HG03460 (cell line): Measurements from ENCODE around the gene GYS2.
"Not testable (repeated sequence)": the region's sequence is repeated elsewhere in the genome, so short reads cannot be mapped to it uniquely, and the experiment has no call there.

Experiments used
- ATAC-seq: cut with Tn5 transposase; IDR thresholded peaks from one replicate; pipeline ENCODE4 v1.9.1; 2021; ENCODE audit not compliant: unreplicated experiment

Gene GYS2

DNA sequence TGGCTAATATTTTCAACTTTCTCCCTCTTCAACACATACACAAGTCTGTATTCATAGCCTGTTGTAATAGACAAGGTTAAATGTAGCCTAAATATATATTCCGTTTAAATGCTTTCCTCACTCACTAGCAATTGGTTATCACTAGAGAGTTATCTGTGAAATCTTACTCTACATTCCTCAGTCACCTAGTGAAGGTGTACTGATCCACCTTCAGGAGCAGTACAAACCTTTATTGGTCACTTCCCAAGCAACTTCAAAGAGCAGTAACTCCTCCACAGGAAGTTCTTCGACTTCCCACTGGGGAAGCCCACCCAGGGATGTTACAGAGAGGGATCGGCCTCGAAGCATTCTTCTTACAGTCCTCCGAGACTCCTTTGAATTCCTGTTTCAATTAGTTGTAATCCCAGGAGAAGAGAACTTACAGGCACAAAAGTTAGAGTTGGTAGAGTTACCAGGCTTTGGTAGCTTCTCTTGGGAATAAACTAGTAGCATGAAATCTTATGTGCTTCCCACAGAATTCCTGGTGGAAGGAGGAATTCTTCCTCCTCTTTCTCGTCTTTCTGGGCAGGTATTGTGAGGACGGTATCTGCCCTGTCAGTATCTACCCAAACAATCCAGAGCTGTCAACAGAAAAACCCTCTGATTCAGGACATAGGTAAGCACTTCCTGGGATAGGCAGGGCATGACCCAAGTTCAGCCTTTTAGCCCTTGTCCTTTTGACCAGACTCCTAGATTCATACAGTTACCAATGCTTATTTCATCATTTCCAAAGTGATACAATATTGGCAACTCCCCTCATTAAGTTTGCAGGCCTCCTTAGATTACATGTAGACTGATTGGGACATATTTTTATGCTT is at the start of gene GYS2:
Gene GYS2, minus strand, starts transcription at position 603 of the 857 bp plus-strand sequence. Its CDS starts 255 bp downstream, at position 348.
- no peak for ATAC-seq

DNA sequence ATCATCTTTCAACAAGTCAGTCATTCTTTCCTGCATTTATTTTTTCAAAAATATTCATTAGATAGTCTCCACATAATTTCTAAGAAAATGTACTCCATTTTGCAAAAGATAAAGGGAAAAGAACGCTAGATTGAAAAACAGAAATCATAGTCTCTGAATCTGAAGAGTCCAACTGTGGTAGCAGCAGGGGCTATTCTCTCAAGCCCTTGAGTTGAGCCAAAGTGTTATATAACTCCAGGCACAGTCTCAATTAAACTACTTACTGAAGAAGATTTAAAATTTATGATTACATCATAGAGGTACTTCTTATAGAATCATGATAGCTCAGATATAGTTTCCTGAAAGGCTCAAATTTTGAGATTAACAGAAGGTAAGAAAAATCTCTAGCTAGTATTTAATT is 47.2 kb upstream of the GYS2 start:
- ATAC-seq, result no peak

DNA sequence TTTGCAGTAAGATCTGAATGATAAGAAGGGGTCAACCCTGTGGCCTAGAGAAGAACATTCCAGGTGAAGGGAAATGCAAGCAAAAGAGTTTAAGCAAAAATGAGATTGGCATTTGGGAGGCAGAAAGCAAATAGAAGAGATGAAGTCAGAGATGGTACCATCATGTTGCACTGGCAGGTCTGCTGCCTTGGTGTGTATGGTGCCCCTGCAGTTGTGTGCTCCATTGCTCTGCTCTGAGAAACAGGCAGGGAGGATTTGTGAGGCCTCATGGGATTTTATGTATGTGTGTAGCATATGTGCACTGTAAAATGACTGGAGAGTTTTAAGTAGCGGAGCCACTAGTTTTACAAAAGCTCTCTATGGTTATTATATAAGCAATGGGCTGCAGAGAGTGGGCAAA is 46.4 kb upstream of the GYS2 start:
- no peak for ATAC-seq

DNA sequence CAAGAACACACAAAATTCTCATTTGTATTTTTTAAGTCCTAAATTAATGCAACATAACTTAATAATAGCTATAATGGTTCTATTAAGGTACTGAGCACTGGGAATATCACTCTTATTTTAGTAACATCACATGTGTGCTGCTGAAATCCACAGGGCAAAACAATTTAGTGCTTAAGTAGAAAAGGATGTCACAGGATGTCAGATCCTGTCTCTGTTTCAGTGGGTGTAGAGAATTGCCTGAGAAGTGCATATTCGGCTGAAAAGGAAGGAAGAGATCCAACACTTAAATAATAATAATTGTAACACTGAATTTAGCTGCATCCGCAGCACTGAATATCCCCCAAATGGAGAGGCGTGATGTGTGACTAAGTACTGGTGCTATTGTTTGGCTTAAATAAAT is 44.4 kb upstream of the GYS2 start:
- no peak for ATAC-seq

DNA sequence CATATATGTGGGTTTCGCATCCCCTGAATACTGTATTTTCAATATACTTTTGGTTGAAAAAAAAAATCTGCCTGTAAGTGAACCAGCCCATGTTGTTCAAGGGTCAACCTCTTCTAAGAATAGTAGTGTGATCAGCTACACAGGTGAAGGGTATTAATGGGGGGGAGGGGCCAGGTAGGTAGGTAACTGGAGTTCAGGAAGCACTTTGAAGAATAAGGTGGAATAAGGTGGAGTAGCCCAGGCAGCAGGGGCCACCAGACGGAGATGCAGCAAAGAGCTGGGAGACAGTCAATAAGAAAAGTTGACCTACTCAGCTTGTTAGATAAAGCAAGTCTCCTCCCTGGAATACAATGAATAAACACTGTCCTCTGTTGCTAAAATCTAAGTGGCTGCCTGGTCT is 43.7 kb upstream of the GYS2 start:
- no peak for ATAC-seq

DNA sequence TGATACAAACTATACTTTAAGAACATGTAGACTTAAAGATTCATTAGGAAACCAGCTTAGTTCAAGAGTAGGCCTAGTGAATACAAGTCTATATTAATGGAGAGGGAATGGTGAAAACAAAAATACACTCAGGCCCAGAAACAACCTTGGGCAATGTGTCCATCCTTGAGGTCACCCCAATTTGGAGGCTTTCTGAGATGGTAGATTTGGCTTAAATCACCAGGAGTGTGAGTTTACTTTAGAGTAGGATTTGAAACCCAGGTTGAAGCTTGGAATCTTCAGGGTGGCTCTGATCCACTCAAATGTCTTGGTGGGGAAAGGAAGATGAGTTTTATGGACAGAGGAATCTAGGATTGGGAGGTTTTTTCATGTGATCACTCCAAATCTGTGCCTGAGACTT is 42.5 kb upstream of the GYS2 start:
- ATAC-seq, result no peak

DNA sequence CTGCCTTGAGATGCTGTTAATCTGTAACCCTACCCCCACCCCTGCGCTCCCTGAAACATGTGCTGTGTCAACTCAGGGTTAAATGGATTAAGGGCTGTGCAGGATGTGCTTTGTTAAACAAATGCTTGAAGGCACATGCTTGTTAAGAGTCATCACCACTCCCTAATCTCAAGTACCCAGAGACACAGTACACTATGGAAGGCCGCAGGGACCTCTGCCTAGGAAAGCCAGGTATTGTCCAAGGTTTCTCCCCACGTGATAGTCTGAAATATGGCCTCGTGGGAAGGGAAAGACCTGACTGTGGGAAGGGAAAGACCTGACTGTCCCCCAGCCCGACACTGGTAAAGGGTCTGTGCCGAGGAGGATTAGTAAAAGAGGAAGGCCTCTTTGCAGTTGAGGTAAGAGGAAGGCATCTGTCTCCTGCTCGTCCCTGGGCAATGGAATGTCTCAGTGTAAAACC is 40.4 kb upstream of the GYS2 start:
- ATAC-seq, result not testable (repeated sequence)

DNA sequence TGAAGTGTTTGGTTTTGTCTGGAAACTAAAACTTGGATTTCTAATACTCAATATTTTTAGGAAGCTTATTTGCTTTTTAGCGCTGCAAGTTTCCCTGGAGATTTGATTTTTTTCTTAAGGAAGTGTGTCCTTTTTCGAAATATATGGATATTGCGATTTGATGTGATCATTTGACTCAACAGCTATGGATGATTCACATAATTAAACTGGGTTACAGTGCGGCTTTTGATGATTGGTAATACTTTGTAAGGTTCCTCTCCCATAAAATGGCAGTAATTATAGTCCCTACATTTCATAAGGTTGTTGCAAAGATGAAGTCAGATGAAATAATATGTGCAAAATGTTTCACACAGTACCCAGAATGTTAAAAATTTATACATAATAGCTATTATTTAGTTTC is 39.9 kb upstream of the GYS2 start:
- no peak for ATAC-seq

DNA sequence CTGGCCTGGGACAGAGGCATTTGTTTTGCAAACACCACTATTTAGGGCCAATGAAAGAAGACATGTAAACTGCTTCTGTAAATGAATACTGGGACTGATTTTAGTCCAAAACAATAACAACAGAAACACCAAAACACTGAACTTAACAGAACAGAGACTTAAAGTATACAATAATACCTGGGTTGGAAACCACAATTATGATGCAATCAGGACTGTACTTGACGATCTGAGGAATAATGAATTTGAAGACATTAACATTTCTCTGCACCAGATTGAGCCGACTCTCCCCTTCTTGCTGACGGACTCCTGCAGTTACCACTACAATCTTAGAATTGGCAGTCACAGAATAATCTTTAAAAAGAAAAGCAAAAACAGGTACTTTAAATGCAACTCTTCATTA is 39.1 kb upstream of the GYS2 start:
- ATAC-seq, result no peak

DNA sequence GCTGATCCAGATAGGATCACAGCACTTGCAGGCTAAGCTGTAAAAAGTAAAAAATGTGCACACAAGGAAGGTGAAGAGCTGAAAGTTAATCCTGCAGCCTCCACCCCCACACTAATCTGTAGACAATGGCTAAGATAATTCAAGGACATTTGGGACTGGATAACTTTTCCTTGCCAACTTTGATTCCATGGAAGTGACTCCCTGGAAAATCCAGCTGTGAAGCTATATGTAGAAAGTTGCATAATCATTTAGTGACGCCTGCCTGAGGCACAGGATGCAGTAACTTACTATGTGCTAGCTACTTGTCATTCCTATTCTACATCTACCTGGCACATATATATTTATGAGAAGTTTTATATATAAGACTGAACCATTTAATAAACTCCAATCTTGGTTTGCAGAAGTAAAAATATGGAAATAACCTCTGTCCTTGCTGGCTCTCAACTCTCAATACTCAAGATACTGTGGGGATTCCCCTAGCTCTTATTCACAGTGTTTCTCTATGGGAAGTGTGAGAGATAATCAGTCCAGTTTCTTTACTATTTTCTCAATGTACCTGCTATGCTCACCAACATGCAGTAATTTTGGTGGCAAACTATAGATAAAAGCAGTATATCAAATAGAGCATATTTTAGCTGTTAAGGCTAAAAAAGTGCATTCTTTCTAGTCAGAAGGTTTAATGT is 38.2 kb upstream of the GYS2 start:
- no peak for ATAC-seq

DNA sequence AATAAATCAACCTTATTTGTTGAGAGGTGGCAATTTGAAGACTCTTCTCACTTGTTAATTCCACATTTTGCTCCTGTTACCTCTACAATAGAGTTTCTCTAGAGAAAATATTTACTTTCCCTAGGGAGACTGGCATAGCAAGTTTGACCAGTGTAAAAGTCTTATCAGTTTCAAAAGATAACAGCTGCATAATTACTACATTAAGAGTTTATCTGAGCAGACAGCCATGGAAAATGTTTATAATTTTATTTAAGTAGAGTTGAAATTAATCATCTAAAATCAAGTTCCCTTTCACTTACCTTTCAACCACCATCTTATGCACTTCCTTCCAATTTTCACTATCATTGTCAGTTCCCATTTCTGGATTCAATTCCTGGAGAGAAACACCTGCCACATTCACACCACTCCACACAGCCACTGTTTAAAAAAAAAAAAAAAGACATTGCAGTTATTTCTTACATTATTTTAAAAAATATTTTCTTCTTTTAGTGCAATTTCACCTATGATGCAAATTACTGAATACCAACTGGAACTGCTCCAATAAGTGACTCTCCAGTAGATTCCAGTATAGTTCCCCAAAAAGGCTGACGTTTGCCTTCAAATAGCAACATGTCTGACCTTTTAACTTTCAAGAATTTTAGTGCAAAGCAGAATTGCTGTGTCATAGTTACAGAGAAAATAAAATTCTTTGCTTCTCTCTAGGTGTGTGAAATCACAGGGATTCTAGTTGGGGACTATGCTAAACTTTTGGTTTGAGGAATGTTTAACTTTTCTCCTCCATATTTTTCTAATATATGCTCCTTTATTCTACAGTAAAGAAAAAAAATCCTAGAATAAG is 33.6 kb upstream of the GYS2 start:
- no peak for ATAC-seq

DNA sequence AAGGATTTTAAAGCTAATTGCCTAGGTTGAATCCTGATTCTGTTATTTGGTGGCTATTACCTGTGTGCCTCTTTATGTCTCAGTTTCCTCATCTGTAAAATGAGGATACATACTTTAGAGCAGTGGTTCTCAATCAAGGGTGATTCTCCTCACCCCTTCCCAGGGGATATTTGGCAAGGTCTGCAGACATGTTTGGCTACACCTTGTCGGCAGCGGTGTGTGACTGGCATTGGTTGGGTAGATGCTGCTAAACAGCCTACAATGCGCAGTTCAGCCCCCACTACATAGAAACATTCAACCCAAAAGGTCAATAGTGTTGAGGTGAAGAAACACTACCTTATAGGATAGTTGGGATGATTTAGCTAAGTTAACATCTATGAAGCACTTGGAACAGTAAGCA is 29.6 kb upstream of the GYS2 start:
- no peak for ATAC-seq

DNA sequence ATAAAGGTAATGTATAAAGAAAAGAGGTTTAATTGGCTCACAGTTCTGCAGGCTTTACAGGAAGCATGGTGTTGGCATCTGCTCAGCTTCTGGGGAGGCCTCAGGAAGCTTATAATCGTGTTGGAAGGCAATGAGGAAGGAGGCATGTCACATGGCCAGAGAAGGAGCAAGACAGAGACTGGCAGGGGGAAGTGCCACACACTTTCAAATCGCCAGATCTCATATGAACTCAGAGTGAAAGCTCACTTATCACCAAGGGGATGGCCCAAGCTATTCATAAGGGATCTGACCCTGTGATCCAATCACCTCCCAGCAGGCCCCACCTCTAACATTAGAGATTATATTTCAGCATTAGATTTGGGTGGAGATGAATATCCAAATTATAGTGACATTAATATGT is 26.7 kb upstream of the GYS2 start:
- ATAC-seq, result no peak

DNA sequence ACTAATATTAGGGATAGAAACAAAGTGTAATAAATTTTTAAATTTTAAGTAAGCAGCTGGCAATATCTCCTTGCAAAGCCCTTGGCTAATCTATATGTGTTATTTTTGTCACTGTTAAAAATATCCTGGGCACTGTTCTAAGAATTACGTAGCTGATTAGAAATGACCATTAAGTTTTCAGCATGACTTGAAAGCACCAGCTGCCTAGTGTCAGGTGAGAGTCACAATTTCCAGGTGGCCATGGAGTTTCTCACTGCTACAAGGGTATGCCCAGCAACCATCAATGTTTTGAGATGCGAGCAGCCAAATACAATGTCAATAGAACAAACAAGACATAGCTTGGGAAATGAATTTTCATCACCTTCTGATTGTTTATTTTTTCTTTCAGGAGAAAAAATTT is 23.3 kb upstream of the GYS2 start:
- no peak for ATAC-seq

DNA sequence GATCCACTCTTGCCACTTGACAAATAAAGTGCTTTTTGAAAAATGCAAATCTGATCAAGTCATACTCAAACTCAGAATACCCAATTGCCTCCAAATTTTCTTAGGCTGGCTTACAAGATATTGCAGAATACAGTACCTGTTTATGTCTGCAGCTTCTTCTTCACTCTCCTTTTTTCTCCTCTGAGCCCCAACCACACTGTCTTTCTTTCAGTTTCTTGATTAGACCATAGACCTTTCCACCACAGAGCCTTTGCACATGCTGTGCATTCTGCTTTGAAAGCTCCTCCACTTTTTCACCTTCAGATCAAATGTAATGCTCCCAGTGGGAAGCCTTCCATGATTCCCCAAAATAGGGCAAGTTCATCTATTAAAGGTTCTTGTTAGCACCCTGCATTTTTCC is 13.9 kb upstream of the GYS2 start:
- ATAC-seq, result no peak

DNA sequence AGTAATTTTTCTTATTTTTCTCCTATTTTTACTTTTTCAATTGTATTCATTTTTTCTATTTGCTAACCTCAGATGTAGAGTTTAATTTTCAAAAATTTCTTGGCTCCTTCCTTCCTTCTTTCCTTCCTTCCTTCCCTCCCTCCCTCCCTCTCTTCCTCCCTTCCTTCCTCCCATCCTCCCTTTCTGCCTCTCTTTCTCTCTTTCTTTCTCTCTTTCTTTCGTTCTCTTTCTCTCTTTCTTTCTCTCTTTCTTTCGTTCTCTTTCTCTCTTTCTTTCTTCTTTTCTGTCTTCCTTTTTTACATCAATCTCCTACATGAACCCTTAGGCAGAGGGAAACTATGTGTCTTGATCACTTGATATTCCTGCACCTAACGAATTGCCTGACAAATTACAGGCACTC is 12.4 kb upstream of the GYS2 start:
- no peak for ATAC-seq

DNA sequence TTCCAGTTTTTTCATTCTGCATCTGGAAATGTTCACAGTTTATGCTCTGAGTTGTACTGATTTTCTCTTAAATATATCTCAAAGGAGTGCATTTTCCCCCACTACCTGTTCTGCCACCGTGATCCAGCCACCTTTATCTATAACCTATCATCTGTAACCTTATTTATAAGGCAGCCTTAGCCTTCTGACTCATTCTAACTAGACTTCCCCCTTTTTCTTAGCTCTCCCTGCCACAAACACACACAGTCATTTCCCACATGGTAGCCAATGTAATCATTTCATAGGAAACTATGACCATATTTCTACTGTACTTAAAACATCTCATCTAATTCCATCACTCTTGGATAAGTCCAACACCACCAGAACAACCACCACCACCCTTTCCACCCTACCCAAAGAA is 10.8 kb upstream of the GYS2 start:
- ATAC-seq, result no peak

DNA sequence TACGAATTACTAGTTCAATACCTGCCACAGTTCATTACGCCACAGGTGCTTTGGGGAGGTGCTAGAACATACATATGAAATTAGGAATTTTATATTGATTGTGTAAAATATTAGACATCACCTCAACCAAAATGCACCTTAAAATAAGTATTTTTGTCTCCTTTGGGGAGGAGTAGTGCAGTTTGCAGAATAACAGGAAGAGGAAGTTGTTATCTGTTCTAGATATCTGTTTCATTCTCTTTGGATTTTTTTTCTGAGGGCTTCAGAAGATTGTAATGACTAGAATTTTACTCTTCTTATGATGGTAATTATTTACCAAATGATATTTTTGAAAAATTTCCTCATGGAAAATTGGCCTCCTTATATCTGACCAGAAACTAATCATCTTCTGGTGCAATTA is 9.9 kb upstream of the GYS2 start:
- ATAC-seq, result no peak

DNA sequence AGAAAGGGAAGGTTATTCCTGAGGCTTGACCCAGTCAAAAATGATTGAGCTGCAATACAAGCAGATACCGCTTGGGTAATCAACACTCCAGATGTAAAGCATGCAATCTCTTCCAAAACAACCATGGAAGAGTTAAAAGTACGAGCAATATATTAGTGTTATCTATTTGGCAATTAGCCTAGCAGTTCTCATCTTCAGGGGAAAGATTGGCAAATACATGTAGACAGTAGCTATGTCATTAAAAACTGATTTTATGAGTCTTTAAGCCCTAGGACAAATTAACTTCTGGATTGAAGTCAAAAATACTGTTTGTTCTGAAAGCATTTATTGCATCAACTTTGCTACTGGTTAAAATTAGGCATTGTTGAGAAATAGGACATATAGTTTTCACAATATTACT is 9.3 kb upstream of the GYS2 start:
- no peak for ATAC-seq

DNA sequence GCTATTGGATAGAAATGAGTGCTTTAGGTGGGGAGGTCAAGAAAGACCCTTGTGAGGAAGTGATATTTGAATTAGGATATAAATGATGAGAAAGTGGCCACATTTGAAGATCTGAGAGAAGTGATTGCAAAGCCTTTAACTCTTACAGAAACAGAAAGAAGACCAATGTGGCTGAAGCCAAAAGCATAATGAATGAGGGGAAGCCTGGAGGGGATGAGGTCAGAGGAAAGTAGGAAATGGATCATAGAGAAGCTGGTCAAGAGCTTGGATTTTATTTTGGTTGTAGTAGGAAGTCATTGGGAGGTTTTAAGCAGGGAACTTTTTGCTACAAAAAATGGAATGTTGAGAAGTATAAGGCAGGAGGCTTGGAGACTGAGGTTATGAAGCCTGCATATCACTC is 3.5 kb upstream of the GYS2 start:
- ATAC-seq, result no peak

DNA sequence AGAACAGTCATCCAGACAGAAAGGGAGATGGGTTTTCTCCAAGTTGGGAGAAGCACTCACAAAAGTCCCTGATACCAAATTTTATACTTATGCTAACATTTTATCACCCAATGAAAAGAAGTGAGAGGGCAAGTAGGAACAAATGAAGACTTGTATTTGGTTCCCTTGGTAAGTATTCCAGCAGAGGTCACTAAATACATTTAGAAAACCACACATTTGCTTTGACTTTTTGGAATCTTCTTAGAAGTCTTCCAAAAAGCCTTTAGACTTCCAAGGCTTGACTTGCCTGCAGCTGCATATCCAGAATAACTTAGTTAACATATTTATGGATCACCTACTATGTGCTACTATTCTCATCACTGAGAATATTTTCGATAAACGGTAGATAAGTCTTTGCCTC is 3.1 kb upstream of the GYS2 start:
- no peak for ATAC-seq

DNA sequence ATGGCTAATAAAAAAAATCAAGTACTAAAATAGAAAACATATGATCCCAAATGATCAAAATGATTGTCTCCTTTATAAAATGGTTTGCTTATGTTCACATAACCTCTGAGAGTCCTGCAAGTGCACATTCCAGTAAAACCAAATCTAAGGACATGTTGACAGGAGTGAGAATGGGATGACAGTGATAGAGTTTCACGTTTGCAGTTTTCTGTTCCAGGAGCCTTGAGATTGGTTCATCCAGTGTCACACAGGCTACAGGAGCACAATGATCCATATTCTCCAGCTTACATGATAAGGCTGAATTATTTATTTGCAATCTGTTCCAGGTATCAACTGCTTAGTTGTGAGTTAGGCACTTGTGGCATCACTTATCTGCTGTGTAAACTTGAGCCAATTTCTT is 1.5 kb upstream of the GYS2 start:
- no peak for ATAC-seq
